ENCODE measurements around the gene SARNP.
A peak's percentile ranks its signal among the peaks of the same experiment; 100 is the strongest.

Gene SARNP

DNA sequence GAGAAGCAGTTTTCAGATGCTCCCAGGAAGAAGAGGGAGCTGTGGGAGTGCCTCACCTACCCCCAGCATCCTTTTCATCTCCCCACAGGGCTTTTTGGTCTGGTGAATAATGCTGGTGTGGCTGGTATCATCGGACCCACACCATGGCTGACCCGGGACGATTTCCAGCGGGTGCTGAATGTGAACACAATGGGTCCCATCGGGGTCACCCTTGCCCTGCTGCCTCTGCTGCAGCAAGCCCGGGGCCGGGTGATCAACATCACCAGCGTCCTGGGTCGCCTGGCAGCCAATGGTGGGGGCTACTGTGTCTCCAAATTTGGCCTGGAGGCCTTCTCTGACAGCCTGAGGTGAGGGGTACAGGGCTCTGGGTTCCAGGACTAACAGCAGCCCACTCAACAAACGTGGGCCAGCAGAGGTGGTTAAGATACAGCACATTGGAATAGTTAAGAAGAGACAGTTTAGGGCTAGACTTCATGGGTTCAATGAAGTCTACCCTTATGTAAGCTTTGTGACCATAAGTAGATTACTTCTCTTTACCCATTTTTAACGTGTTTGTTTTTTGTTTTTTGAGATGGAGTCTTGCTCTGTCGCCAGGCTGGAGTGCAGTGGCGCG lies 95.8 kb downstream of the SARNP start:
- DNase-seq, result no peak

- DNase-seq, result peak; percentile 98
These were observed 96.6 kb downstream of the SARNP start for GRCh38 chr12:55720894-55721444.

GRCh38 chr12:55720071-55720564 lies 97.4 kb downstream of the SARNP start, which contains the start of gene RDH5:
Gene RDH5, plus strand, starts transcription at chr12:55720393. Its CDS starts 792 bp downstream, at chr12:55721185.
- peak; percentile 84 for DNase-seq

- DNase-seq, result no peak
These were observed 98.2 kb downstream of the SARNP start for GRCh38 chr12:55719371-55719770.

- no peak for DNase-seq
These were observed 98.8 kb downstream of the SARNP start for GRCh38 chr12:55718624-55719275.

DNA sequence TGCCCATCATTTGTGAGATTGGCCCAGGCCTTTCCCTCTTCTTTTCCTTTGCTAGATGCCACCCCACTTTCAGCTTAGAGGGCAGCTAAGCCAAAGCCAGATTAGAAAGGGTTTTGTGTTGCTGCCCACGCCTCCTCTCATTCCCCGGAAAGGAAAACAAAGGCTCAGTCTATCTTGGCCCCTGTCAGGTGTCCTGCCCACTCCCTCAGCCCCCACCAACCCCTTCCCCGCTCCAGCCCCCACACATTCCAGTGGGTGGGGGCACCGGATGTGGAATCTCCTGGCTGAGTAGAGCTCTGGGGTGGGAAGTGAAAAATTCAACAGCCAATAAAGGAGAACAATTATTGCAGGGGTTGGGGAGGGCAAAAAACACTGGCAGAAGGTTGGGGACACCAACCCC lies 99.5 kb downstream of the SARNP start:
- DNase-seq, result peak; percentile 46

DNA sequence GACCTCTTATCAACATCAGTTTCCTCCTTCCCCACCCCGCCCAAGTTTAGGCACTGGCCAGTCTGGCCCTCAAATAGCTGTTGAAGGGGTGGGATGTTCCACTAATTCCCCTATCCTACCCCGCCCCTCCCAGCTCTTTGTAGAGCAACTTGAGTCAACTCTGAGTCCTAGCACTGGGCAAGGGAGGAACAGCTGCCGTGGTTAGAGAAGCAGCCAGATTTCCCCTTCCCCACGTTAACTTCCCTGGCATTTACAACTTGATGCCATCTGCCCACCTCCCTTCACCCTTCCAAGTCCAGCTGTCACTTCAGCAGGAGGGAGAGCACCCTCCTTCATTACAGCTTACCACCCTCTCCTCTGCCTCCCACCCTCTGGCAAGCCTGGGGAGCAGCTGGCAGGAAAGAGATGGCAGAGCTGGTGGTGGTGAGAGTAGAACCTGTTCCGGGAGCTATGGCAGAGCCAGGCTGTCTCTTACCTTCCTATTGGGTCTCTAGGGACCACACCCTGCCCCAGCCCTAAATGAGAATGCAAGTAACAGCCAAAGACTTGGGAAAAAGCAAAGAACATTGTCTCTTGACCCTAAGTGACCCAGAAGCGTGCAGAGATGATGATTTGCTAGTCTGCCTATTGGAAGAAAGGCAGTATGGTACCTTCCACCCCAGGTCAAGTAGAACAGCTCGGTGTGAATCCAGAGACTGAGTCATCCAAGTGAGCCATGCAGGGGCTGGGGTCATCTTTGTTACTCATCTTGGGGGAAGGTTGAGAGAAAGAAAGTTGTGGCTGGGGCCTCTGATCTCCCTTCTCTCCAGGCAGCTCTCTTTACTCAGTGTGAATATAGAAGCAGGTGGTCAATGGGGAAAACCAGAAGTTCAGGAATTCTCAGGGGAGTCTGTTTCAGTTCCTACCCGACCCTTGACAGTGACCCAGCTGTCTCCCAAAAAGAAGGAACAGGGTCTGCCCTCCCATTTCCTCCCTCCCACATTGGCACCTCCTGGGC lies 100.2 kb downstream of the SARNP start:
- peak; percentile 81 for DNase-seq

- no peak for DNase-seq
These were observed 101.0 kb downstream of the SARNP start for GRCh38 chr12:55716582-55716957.

GRCh38 chr12:55715833-55716581 lies 101.5 kb downstream of the SARNP start, which contains the start of gene BLOC1S1:
Gene BLOC1S1, plus strand, starts transcription at chr12:55716046. Its CDS starts 6 bp downstream, at chr12:55716052.
- DNase-seq, result peak; percentile 94

GRCh38 chr12:55715169-55715764 lies 102.3 kb downstream of the SARNP start:
- DNase-seq, result no peak

DNA sequence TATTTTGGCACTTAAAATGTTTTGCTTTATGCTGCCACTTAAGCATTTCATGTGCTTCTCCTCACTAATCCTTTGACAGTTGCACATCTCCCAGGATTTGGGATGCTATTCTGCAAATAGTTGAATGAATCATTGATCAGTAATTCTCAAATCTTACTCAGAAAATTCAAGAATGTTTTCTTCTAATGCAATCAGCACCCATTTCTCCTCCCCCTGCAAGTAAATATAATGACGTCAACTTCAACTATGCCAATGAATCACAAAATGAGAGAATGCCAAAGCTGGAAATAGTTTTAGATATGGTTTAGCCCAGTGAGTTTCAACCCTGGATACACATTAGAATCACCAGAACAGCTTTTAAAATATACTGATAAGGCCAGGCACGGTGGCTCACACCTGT lies 103.8 kb downstream of the SARNP start:
- DNase-seq, result peak; percentile 92

DNA sequence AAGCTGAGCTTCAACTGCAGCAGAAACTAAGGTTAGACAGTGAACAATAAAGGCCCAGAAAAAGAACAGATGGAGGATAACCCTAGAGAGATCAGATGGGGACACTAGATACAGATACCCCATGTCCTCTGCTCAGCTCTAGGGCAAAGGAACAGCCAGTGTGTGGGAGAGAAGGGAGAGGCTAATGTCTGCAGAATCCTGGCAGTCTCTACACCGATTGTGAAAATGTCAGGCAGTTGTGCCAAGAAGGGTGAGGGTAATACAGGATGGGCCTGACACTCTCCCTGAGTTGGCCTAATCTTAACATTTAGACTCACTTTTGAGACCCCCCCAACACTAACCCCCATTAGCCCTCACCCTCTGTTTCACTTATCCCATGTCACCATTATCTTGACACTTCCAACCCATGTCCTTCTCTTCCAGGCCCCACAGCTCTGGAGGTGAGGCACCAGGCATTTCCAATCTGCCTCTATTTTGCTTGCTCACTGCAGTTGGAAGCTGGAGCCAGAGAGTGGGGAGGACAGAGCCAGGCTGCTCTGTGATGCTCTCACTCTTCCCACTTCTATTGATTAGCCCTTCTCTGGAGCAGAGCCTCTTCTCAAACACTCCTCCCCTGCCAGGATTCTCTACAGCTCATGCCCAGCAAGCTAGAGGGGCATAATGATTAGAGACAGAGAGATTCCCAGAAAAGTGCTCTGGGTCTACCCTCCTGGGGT lies 104.7 kb downstream of the SARNP start:
- DNase-seq, result no peak

GRCh38 chr12:55711786-55712553 lies 105.6 kb downstream of the SARNP start:
- DNase-seq, result no peak

GRCh38 chr12:55708695-55709233 lies 108.8 kb downstream of the SARNP start:
- DNase-seq, result no peak

GRCh38 chr12:55707841-55708694 lies 109.5 kb downstream of the SARNP start, which contains the start of gene ITGA7:
Gene ITGA7, minus strand, starts transcription at chr12:55707904. Its CDS starts 222 bp downstream, at chr12:55707682.
- peak; percentile 72 for DNase-seq

All from EL (cell line).